Measurements from ENCODE around the gene ZDHHC3. TPM values are rescaled to one million over a fixed set of nuclear protein-coding genes. Genes with fewer than 3 reads are reported as not detected.

The ZDHHC3 gene
- total RNA-seq, 4 donors from 2014 or later = 59.6 to 81.3 (median 72.8) TPM

DNA sequence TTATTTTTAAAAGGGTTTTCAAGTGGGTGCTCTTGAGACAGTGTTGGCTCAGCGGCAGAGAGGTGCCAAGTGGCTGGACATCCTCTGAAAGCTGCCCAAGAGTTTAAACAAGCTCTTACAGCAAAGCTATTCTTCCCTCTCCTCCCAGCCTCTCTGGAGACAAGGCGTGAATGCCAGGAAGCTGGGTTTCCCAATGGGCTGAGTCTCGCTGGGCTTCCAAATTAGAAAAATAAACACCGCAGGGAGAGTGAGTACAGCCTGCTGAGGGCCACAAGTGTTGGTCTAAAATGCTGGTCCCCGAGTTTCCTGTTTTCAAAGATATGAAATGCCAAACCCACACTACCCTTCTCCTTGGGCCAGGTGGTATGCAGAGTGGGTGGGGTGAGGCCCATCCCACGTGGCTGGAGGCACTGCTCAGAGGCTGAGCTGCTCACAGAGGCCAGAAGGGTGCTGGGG is 36.4 kb downstream of the ZDHHC3 start:
- no peak overlapping the region for H3K4me3 ChIP-seq
- peak overlapping the region in 1 of 4 donors; percentile 16 for H3K27ac ChIP-seq (replicated peaks in 1 of 4)
- H3K9me3 ChIP-seq = no peaks in the 10 kb centered on the region
- peaks cover 0 to 15% (median 10%) of the 10 kb centered on the region in 4 donors for H3K4me1 ChIP-seq
- intact Hi-C loops (cut with DNase I) = no loop called here
- no peak for DNase-seq (ENCODE audit: extremely low spot score)
- TF ChIP-seq, protein P1, sequence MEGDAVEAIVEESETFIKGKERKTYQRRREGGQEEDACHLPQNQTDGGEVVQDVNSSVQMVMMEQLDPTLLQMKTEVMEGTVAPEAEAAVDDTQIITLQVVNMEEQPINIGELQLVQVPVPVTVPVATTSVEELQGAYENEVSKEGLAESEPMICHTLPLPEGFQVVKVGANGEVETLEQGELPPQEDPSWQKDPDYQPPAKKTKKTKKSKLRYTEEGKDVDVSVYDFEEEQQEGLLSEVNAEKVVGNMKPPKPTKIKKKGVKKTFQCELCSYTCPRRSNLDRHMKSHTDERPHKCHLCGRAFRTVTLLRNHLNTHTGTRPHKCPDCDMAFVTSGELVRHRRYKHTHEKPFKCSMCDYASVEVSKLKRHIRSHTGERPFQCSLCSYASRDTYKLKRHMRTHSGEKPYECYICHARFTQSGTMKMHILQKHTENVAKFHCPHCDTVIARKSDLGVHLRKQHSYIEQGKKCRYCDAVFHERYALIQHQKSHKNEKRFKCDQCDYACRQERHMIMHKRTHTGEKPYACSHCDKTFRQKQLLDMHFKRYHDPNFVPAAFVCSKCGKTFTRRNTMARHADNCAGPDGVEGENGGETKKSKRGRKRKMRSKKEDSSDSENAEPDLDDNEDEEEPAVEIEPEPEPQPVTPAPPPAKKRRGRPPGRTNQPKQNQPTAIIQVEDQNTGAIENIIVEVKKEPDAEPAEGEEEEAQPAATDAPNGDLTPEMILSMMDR (IDR thresholded peaks at IDR 0.05) = no peak
- TF ChIP-seq EP300 (IDR thresholded peaks at IDR 0.05) (no peak), POLR2AphosphoS5 (IDR thresholded peaks at IDR 0.05) (no peak), POLR2A (IDR thresholded peaks at IDR 0.05; ENCODE audit: low read depth) (no peak)
- no peaks in the 10 kb centered on the region for H3K27me3 ChIP-seq
- WGBS = 72% methylated on average over 5 of the region's 6 CpGs
- H3K36me3 ChIP-seq = peaks cover 39 to 81% (median 67%) of the 10 kb centered on the region in 4 donors

DNA sequence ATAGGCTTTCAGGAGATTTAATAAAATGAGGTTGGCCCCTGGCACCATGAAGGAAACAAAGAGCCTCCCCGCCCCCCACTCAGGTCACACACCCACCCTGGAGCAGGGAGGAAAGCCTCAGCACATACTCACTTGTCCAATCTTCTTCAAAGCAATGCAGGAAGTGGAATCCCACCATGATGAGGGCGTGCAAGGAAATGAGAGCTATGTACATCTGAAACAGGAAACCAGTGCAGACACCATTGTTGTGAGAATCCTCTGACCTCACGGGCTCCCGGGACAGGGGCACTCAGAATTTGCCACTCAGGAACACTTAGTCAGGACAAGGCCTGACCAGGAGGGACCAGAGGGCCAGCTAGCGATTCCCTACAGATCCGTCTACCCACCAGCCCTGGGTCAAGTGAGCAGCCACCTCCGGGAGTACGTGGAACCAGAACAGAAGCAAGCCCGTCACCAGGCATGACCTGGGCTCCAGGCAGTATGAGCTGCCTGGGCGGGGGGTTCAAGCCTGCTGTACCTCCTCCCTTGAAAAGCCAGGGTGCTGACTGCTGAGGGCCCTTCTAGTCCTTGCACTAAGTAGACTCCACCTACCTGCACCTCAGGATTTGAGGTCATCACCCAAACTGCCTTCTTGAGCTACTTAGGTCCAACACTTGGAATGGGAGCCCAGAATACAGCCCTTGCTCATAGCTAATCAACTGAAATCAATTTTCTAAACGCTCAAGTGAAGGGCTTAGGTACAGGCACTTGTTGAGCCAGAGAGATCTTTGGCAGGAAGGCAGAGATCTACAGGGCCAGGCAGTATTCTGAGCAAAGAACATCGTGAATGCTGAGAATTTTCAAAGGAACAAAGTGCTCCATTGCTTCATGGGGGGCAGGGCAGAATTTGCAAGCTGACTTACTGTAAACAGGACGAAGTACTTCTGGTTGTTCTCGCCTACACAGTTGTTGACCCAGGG is 42.7 kb downstream of the ZDHHC3 start:
- peaks cover 20 to 79% (median 69%) of the 10 kb centered on the region in 4 donors for H3K36me3 ChIP-seq

DNA sequence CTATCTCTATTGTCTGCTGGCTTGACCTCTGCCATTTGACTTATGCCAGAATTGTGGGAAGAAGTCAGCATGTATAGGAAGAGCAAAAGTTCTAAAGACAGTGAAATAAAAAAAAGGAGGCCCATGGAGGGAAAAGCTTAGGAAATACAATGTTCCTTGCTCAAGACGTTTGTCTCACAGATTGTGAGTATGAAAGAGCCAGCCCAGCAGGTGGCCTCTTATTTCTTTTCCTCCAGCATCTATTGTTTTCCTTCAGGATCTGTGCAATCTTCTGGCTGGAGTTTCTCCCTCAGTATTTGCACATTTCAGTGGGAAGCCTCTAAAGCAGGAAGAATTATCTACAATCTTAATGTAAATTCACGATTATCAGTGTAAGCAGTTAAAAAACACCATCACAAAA is 43.7 kb downstream of the ZDHHC3 start:
- no peaks in the 10 kb centered on the region for H3K9me3 ChIP-seq
- peaks cover 23 to 81% (median 73%) of the 10 kb centered on the region in 4 donors for H3K36me3 ChIP-seq
- 74% methylated on average over 2 of the region's 2 CpGs for WGBS
- intact Hi-C loops (cut with DNase I) = no loop called here
- H3K4me3 ChIP-seq = no peak overlapping the region
- no peaks in the 10 kb centered on the region for H3K4me1 ChIP-seq
- TF ChIP-seq POLR2A (IDR thresholded peaks at IDR 0.05; ENCODE audit: low read depth) (no peak), POLR2AphosphoS5 (IDR thresholded peaks at IDR 0.05) (no peak), EP300 (IDR thresholded peaks at IDR 0.05) (no peak)
- TF ChIP-seq, protein P1 (IDR thresholded peaks at IDR 0.05) = no peak
- H3K27ac ChIP-seq (replicated peaks in 1 of 4) = no peak overlapping the region
- no peaks in the 10 kb centered on the region for H3K27me3 ChIP-seq
- no peak for DNase-seq (ENCODE audit: extremely low spot score)

More for the DNA sequence above, 42.7 kb downstream of the ZDHHC3 start:
- WGBS = 95% methylated on average over 10 of the region's 14 CpGs
- Histone ChIP-seq H3K4me1 (no peaks in the 10 kb centered on the region), H3K9me3 (no peaks in the 10 kb centered on the region), H3K27ac (replicated peaks in 1 of 4) (no peak overlapping the region), H3K27me3 (no peaks in the 10 kb centered on the region), H3K4me3 (no peak overlapping the region)
- intact Hi-C loops (cut with DNase I) = no loop called here
- TF ChIP-seq POLR2AphosphoS5 (IDR thresholded peaks at IDR 0.05) (no peak), POLR2A (IDR thresholded peaks at IDR 0.05; ENCODE audit: low read depth) (no peak), EP300 (IDR thresholded peaks at IDR 0.05) (no peak)
- TF ChIP-seq, protein P1 (IDR thresholded peaks at IDR 0.05) = no peak
- DNase-seq (ENCODE audit: extremely low spot score) = no peak

DNA sequence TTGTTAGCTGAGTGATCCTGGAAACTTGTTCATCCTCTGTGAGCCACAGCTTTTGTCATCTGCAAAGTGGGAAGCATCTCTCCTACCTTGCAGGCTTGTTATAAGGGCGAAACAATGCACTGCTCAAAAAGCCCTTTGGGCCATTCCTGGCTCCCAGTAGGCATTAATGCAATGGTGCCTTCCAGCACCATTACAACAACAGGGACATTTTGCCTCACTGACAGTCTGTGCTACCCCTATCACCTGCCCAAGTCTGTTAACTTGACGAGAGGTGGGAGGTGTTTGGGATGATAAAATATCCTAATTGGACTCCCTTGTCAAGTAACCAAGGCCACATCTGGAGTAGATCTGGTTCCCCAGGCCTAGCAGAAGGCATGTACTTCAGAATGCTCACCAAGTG is 44.2 kb downstream of the ZDHHC3 start:
- DNase-seq (ENCODE audit: extremely low spot score) = no peak
- no peaks in the 10 kb centered on the region for H3K4me1 ChIP-seq
- no peaks in the 10 kb centered on the region for H3K9me3 ChIP-seq
- peaks cover 20 to 81% (median 74%) of the 10 kb centered on the region in 4 donors for H3K36me3 ChIP-seq
- H3K27ac ChIP-seq (replicated peaks in 1 of 4) = no peak overlapping the region
- TF ChIP-seq EP300 (IDR thresholded peaks at IDR 0.05) (no peak), POLR2A (IDR thresholded peaks at IDR 0.05; ENCODE audit: low read depth) (no peak), POLR2AphosphoS5 (IDR thresholded peaks at IDR 0.05) (no peak)
- TF ChIP-seq, protein P1 (IDR thresholded peaks at IDR 0.05) = no peak
- no peaks in the 10 kb centered on the region for H3K27me3 ChIP-seq
- intact Hi-C loops (cut with DNase I) = no loop called here
- H3K4me3 ChIP-seq = no peak overlapping the region
- 92% methylated on average over 2 of the region's 2 CpGs for WGBS
